ENCODE data around the gene MINDY1.

GRCh38 chr1:151001602-151002001, 5.1 kb downstream of the MINDY1 start:
- no peak for TF ChIP-seq CTCF (IDR thresholded peaks at IDR 0.05; ENCODE audit: low read depth, low read length, poor library complexity, severe bottlenecking)
- no peak for TF ChIP-seq EZH2phosphoT487 (IDR thresholded peaks at IDR 0.05; ENCODE audit: borderline replicate concordance, low read length)

All from DOHH2 (cell line).